SK-N-SH (cell line): Measurements from ENCODE around the gene GLOD5. TPM values are rescaled to one million over a fixed set of nuclear protein-coding genes. Genes with fewer than 3 reads are reported as not detected.

Experiments
- CTCF ChIA-PET: fragments of 300-600, 350-600 bp; formaldehyde crosslinking; extraction: SDS; loops from one replicate; lab custom pipeline; 2021; lab: Yijun Ruan, JAX
- POLR2A ChIA-PET: fragments of 350-600 bp; sonication (Branson Sonifier 250); formaldehyde crosslinking; extraction: SDS; loops from one replicate; lab custom pipeline; 2020; ENCODE audit warnings: antibody characterized with exemption, inconsistent platforms; lab: Yijun Ruan, JAX
- DNase-seq: peaks from one replicate; pipeline ENCODE4 v3.0.0; 2012
- H2AFZ ChIP-seq: fragments of 200-600 bp; sonication (generic); 2 replicates; pipeline ENCODE4 v1.8.1; 2016; ENCODE audit warnings: antibody characterized with exemption, mild to moderate bottlenecking, low read depth
- H3F3A ChIP-seq: fragments of 200-600 bp; sonication (generic); replicated peaks from 2 replicates; pipeline ENCODE3; 2016; ENCODE audit warnings: antibody characterized with exemption, mild to moderate bottlenecking; ENCODE audit not compliant: insufficient read depth
- H3K27ac ChIP-seq, 2 experiments: fragments of 200-500 bp in 1 of 2; fragments of 200-600 bp in 1 of 2; sonication (Bioruptor generic) in 1 of 2; sonication (generic), shearing (Covaris generic) in 1 of 2; 2 replicates each; pipeline versions ENCODE4 v1.5.1 to v1.6.1; 2014 to 2016; ENCODE audit warnings: low read depth in 2 of 2, inconsistent platforms in 1 of 2, low read length in 1 of 2, mild to moderate bottlenecking in 1 of 2, mixed read lengths in 1 of 2
- H3K27me3 ChIP-seq: fragments of 200-600 bp; sonication (generic), shearing (Covaris generic); 2 replicates; pipeline ENCODE4 v1.6.1; 2016; ENCODE audit warnings: mixed run types; ENCODE audit not compliant: insufficient read depth
- H3K36me3 ChIP-seq, 2 experiments: fragments of 200-500 bp in 1 of 2; fragments of 200-600 bp in 1 of 2; sonication (Bioruptor generic) in 1 of 2; sonication (generic) in 1 of 2; replicated peaks in 1 of 2; 2 replicates each; pipeline versions ENCODE3 to v1.5.1; 2014 to 2016; ENCODE audit warnings: low read length in 1 of 2, mild to moderate bottlenecking in 1 of 2; ENCODE audit not compliant: insufficient read depth in 2 of 2, control insufficient read depth in 1 of 2
- H3K4me1 ChIP-seq, 2 experiments: fragments of 200-500 bp in 1 of 2; fragments of 200-600 bp in 1 of 2; sonication (Bioruptor generic) in 1 of 2; sonication (generic), shearing (Covaris generic) in 1 of 2; 2 replicates each; pipeline versions ENCODE4 v1.5.1 to v1.6.1; 2014 to 2016; ENCODE audit warnings: low read depth in 1 of 2, low read length in 1 of 2, mixed run types in 1 of 2; ENCODE audit not compliant: insufficient read depth in 2 of 2, control insufficient read depth in 1 of 2
- H3K4me2 ChIP-seq: fragments of 200-600 bp; sonication (generic), shearing (Covaris generic); 2 replicates; pipeline ENCODE4 v1.6.1; 2017; ENCODE audit warnings: mixed run types
- H3K4me3 ChIP-seq, 2 experiments: fragments of 200-500 bp in 1 of 2; fragments of 200-600 bp in 1 of 2; sonication (Bioruptor generic) in 1 of 2; sonication (generic), shearing (Covaris generic) in 1 of 2; 2 replicates each; pipeline versions ENCODE4 v1.5.1 to v1.8.1; 2014 to 2016; ENCODE audit warnings: low read depth in 2 of 2, inconsistent platforms in 1 of 2, low read length in 1 of 2, mild to moderate bottlenecking in 1 of 2, mixed read lengths in 1 of 2, moderate library complexity in 1 of 2
- H3K79me2 ChIP-seq: fragments of 200-600 bp; sonication (generic); 2 replicates; pipeline ENCODE4 v1.8.1; 2017; ENCODE audit warnings: mild to moderate bottlenecking; ENCODE audit not compliant: insufficient read depth
- H3K9ac ChIP-seq: fragments of 200-600 bp; sonication (generic); 2 replicates; pipeline ENCODE4 v1.6.1; 2017; ENCODE audit warnings: mixed run types
- H3K9me2 ChIP-seq: fragments of 200-600 bp; sonication (generic); 2 replicates; pipeline ENCODE4 v1.6.1; 2017; ENCODE audit warnings: mixed run types
- H3K9me3 ChIP-seq: fragments of 200-600 bp; sonication (generic); 2 replicates; pipeline ENCODE4 v1.6.1; 2017; ENCODE audit warnings: mixed run types, mild to moderate bottlenecking, moderate library complexity
- H4K20me1 ChIP-seq: fragments of 200-600 bp; sonication (generic); 2 replicates; pipeline ENCODE4 v1.6.1; 2017; ENCODE audit warnings: mild to moderate bottlenecking, mixed run types; ENCODE audit not compliant: insufficient read depth
- ELF1 ChIP-seq: IDR thresholded peaks from 2 replicates; pipeline ENCODE4 v1.4.0; 2012
- EZH2phosphoT487 ChIP-seq: fragments of 200-600 bp; sonication (generic); IDR thresholded peaks from 2 replicates; pipeline ENCODE4 v1.6.1; 2017; ENCODE audit warnings: low read depth, mixed run types, mild to moderate bottlenecking, antibody characterized with exemption, moderate library complexity, borderline replicate concordance
- FOXJ3 ChIP-seq: sonication (generic); formaldehyde crosslinking; IDR thresholded peaks from 2 replicates; pipeline ENCODE4 v1.5.1; 2020; ENCODE audit warnings: mild to moderate bottlenecking, missing genetic modification reagents
- FOXM1 ChIP-seq: IDR thresholded peaks from 2 replicates; pipeline ENCODE4 v1.4.0; 2012; ENCODE audit warnings: low read depth, mild to moderate bottlenecking
- GATA2 ChIP-seq: sonication (generic); formaldehyde crosslinking; IDR thresholded peaks from 2 replicates; pipeline ENCODE4 v1.5.0; 2020; ENCODE audit warnings: mild to moderate bottlenecking, missing genetic modification reagents
- IRF3 ChIP-seq: fragments of 150-350 bp; IDR thresholded peaks from 2 replicates; pipeline ENCODE4 v1.6.1; 2016; ENCODE audit warnings: mild to moderate bottlenecking, low read depth, low read length
- NFIC ChIP-seq: IDR thresholded peaks from 2 replicates; pipeline ENCODE4 v1.4.0; 2012; ENCODE audit warnings: borderline replicate concordance
- RAD21 ChIP-seq: IDR thresholded peaks from 2 replicates; pipeline ENCODE4 v1.6.1; 2012; ENCODE audit warnings: mild to moderate bottlenecking, low read length
- RFX5 ChIP-seq: IDR thresholded peaks from 2 replicates; pipeline ENCODE4 v1.6.1; 2012; ENCODE audit warnings: mild to moderate bottlenecking, improper control_type of control experiment, low read length
- SMC3 ChIP-seq: IDR thresholded peaks from 2 replicates; pipeline ENCODE4 v1.6.1; 2012; ENCODE audit warnings: low read depth, low read length, improper control_type of control experiment
- TAF1 ChIP-seq: IDR thresholded peaks from 2 replicates; pipeline ENCODE4 v1.6.1; 2012; ENCODE audit warnings: low read depth, mild to moderate bottlenecking, low read length, moderate library complexity, borderline replicate concordance
- TEAD4 ChIP-seq: IDR thresholded peaks from 2 replicates; pipeline ENCODE4 v1.4.0; 2012; ENCODE audit warnings: mild to moderate bottlenecking, borderline replicate concordance; ENCODE audit not compliant: insufficient read depth
- USF1 ChIP-seq: IDR thresholded peaks from 2 replicates; pipeline ENCODE4 v1.4.0; 2012; ENCODE audit warnings: low read depth, borderline replicate concordance
- YY1 ChIP-seq: IDR thresholded peaks from 2 replicates; pipeline ENCODE4 v1.4.0; 2012; ENCODE audit warnings: low read depth, mild to moderate bottlenecking
- WGBS: methylation state at CpG from one replicate; pipeline ENCODE4 v1.1.6; 2017; ENCODE audit warnings: low lambda C conversion rate; 5-methylcytosine and 5-hydroxymethylcytosine counted together
- polyA plus RNA-seq, 3 experiments: library from polyadenylated mRNA; depleted of rRNA; stranded (reverse); fragments of >200 nt; gene quantifications; 2 replicates each; pipeline ENCODE4 v1.2.3, GENCODE V29; 2012
- TF ChIP-seq, protein P1 (sequence below): IDR thresholded peaks from 2 replicates; pipeline ENCODE4 v1.4.0; 2012; ENCODE audit warnings: low read depth
- TF ChIP-seq, protein P2 (sequence below): IDR thresholded peaks from 2 replicates; pipeline ENCODE4 v1.4.0; 2012; ENCODE audit warnings: low read depth, borderline replicate concordance
- TF ChIP-seq, protein P3 (sequence below): fragments of 150-350 bp; IDR thresholded peaks from 2 replicates; pipeline ENCODE4 v1.6.1; 2017; ENCODE audit warnings: antibody characterized with exemption, low read length, low read depth, borderline replicate concordance
- TF ChIP-seq, protein P4 (sequence below): IDR thresholded peaks from 2 replicates; pipeline ENCODE4 v1.6.1; 2012; ENCODE audit warnings: mild to moderate bottlenecking, low read depth, low read length, moderate library complexity
- TF ChIP-seq, protein P5 (sequence below): fragments of 200-600 bp; sonication (generic); IDR thresholded peaks from 2 replicates; pipeline ENCODE4 v1.6.1; 2017; ENCODE audit warnings: antibody characterized with exemption, mild to moderate bottlenecking, moderate library complexity

GLOD5 gene
- polyA plus RNA-seq, 1 of the 3 experiments (the other 2 are of a cell fraction), result not detected

- WGBS, result 82% methylated on average over 8 of the region's 8 CpGs
- CTCF ChIA-PET, result no interaction called here
These were observed 53.7 kb downstream of the GLOD5 start for GRCh38 chrX:48815266-48815665.

More at GRCh38 chrX:48815266-48815665, 53.7 kb downstream of the GLOD5 start:
- H3K27me3 ChIP-seq, result no peaks in the 10 kb centered on the region; the same call in 1 of the 2 replicates
- no peak overlapping the region for H3K27ac ChIP-seq
- no peaks in the 10 kb centered on the region for H3K9me3 ChIP-seq
- H3K9me2 ChIP-seq, result no peaks in the 10 kb centered on the region
- POLR2A ChIA-PET, result interaction anchor here (0.7 kb wide), 1 partner anchor 545 kb away, joined by 3 read pairs; no protein-coding TSS in a partner anchor
- no peaks in the 10 kb centered on the region for H4K20me1 ChIP-seq
- H3K36me3 ChIP-seq, result no peaks in the 10 kb centered on the region
- H3K4me1 ChIP-seq, result no peaks in the 10 kb centered on the region
- TF ChIP-seq IRF3, result no peak
- TF ChIP-seq EZH2phosphoT487, result no peak
- TF ChIP-seq FOXJ3 (CRISPR knock-in tag), result no peak
- no peak for TF ChIP-seq NFIC
- no peak for TF ChIP-seq USF1
- no peak for TF ChIP-seq ELF1
- TF ChIP-seq TEAD4, result no peak
- no peak for TF ChIP-seq RFX5
- no peak for TF ChIP-seq GATA2 (CRISPR knock-in tag)
- TF ChIP-seq, protein P1, sequence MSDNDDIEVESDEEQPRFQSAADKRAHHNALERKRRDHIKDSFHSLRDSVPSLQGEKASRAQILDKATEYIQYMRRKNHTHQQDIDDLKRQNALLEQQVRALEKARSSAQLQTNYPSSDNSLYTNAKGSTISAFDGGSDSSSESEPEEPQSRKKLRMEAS, result no peak
- TF ChIP-seq, protein P2, sequence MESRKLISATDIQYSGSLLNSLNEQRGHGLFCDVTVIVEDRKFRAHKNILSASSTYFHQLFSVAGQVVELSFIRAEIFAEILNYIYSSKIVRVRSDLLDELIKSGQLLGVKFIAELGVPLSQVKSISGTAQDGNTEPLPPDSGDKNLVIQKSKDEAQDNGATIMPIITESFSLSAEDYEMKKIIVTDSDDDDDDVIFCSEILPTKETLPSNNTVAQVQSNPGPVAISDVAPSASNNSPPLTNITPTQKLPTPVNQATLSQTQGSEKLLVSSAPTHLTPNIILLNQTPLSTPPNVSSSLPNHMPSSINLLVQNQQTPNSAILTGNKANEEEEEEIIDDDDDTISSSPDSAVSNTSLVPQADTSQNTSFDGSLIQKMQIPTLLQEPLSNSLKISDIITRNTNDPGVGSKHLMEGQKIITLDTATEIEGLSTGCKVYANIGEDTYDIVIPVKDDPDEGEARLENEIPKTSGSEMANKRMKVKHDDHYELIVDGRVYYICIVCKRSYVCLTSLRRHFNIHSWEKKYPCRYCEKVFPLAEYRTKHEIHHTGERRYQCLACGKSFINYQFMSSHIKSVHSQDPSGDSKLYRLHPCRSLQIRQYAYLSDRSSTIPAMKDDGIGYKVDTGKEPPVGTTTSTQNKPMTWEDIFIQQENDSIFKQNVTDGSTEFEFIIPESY, result no peak
- no peak for TF ChIP-seq SMC3
- TF ChIP-seq RAD21, result no peak
- no peak for TF ChIP-seq TAF1
- no peak for TF ChIP-seq YY1
- TF ChIP-seq, protein P3, sequence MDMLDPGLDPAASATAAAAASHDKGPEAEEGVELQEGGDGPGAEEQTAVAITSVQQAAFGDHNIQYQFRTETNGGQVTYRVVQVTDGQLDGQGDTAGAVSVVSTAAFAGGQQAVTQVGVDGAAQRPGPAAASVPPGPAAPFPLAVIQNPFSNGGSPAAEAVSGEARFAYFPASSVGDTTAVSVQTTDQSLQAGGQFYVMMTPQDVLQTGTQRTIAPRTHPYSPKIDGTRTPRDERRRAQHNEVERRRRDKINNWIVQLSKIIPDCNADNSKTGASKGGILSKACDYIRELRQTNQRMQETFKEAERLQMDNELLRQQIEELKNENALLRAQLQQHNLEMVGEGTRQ, result no peak
- TF ChIP-seq, protein P4, sequence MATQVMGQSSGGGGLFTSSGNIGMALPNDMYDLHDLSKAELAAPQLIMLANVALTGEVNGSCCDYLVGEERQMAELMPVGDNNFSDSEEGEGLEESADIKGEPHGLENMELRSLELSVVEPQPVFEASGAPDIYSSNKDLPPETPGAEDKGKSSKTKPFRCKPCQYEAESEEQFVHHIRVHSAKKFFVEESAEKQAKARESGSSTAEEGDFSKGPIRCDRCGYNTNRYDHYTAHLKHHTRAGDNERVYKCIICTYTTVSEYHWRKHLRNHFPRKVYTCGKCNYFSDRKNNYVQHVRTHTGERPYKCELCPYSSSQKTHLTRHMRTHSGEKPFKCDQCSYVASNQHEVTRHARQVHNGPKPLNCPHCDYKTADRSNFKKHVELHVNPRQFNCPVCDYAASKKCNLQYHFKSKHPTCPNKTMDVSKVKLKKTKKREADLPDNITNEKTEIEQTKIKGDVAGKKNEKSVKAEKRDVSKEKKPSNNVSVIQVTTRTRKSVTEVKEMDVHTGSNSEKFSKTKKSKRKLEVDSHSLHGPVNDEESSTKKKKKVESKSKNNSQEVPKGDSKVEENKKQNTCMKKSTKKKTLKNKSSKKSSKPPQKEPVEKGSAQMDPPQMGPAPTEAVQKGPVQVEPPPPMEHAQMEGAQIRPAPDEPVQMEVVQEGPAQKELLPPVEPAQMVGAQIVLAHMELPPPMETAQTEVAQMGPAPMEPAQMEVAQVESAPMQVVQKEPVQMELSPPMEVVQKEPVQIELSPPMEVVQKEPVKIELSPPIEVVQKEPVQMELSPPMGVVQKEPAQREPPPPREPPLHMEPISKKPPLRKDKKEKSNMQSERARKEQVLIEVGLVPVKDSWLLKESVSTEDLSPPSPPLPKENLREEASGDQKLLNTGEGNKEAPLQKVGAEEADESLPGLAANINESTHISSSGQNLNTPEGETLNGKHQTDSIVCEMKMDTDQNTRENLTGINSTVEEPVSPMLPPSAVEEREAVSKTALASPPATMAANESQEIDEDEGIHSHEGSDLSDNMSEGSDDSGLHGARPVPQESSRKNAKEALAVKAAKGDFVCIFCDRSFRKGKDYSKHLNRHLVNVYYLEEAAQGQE, result no peak
- TF ChIP-seq, protein P5, sequence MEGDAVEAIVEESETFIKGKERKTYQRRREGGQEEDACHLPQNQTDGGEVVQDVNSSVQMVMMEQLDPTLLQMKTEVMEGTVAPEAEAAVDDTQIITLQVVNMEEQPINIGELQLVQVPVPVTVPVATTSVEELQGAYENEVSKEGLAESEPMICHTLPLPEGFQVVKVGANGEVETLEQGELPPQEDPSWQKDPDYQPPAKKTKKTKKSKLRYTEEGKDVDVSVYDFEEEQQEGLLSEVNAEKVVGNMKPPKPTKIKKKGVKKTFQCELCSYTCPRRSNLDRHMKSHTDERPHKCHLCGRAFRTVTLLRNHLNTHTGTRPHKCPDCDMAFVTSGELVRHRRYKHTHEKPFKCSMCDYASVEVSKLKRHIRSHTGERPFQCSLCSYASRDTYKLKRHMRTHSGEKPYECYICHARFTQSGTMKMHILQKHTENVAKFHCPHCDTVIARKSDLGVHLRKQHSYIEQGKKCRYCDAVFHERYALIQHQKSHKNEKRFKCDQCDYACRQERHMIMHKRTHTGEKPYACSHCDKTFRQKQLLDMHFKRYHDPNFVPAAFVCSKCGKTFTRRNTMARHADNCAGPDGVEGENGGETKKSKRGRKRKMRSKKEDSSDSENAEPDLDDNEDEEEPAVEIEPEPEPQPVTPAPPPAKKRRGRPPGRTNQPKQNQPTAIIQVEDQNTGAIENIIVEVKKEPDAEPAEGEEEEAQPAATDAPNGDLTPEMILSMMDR, result no peak
- no peak for TF ChIP-seq FOXM1
- H2AFZ ChIP-seq, result no peak overlapping the region
- DNase-seq, result no peak
- H3K9ac ChIP-seq, result no peak overlapping the region
- H3K4me2 ChIP-seq, result no peak overlapping the region
- no peaks in the 10 kb centered on the region for H3K79me2 ChIP-seq
- no peak overlapping the region for H3K4me3 ChIP-seq
- H3F3A ChIP-seq, result no peaks in the 10 kb centered on the region
